HepG2 (cell line): Measurements from ENCODE around the gene WNT3. TPM values are rescaled to one million over a fixed set of nuclear protein-coding genes. Genes with fewer than 3 reads are reported as not detected.

ENCODE experiments used
- CEBPG ChIP-seq: IDR thresholded peaks from 2 replicates; pipeline ENCODE4 v1.6.1; 2016
- CHD4 ChIP-seq: fragments of 200-600 bp; sonication (generic); IDR thresholded peaks from 2 replicates; pipeline ENCODE4 v1.7.0; 2017; ENCODE audit warnings: mild to moderate bottlenecking, low read length, borderline replicate concordance
- FOXP4 ChIP-seq: sonication (generic); formaldehyde crosslinking; IDR thresholded peaks from 2 replicates; pipeline ENCODE4 v1.4.0; 2020; ENCODE audit warnings: missing genetic modification reagents
- HOMEZ ChIP-seq: IDR thresholded peaks from 2 replicates; pipeline ENCODE4 v1.6.1; 2016; ENCODE audit warnings: low read depth
- JDP2 ChIP-seq: sonication (generic); formaldehyde crosslinking; IDR thresholded peaks from 2 replicates; pipeline ENCODE4 v1.8.1; 2022; ENCODE audit warnings: missing genetic modification reagents, borderline replicate concordance
- JUNB ChIP-seq: sonication (generic); formaldehyde crosslinking; IDR thresholded peaks from 2 replicates; pipeline ENCODE4 v1.8.0; 2022; ENCODE audit warnings: missing genetic modification reagents, mild to moderate bottlenecking, borderline replicate concordance
- KLF12 ChIP-seq: sonication (generic); formaldehyde crosslinking; IDR thresholded peaks from 2 replicates; pipeline ENCODE4 v1.4.0; 2020; ENCODE audit warnings: missing genetic modification reagents, borderline replicate concordance
- MEF2D ChIP-seq: sonication (generic); formaldehyde crosslinking; IDR thresholded peaks from 2 replicates; pipeline ENCODE4 v1.5.1; 2020; ENCODE audit warnings: mild to moderate bottlenecking, missing genetic modification reagents
- NFE2L2 ChIP-seq: fragments of 150-350 bp; IDR thresholded peaks from 2 replicates; pipeline ENCODE4 v1.6.1; 2014; ENCODE audit warnings: low read length
- NR0B2 ChIP-seq: sonication (generic); formaldehyde crosslinking; IDR thresholded peaks from 2 replicates; pipeline ENCODE4 v1.4.0; 2020; ENCODE audit warnings: mild to moderate bottlenecking, missing genetic modification reagents
- POGK ChIP-seq: sonication (generic); formaldehyde crosslinking; conservative IDR thresholded peaks from 2 replicates; pipeline ENCODE4 v1.8.0; 2022; ENCODE audit warnings: mild to moderate bottlenecking, moderate library complexity, missing genetic modification reagents
- SALL2 ChIP-seq: sonication (generic); formaldehyde crosslinking; IDR thresholded peaks from 2 replicates; pipeline ENCODE4 v1.8.1; 2023; ENCODE audit warnings: mild to moderate bottlenecking, missing genetic modification reagents, inconsistent platforms
- SMAD3 ChIP-seq: sonication (generic); formaldehyde crosslinking; IDR thresholded peaks from 2 replicates; pipeline ENCODE4 v1.4.0; 2020; ENCODE audit warnings: missing genetic modification reagents
- SMAD9 ChIP-seq: sonication (generic); formaldehyde crosslinking; IDR thresholded peaks from 2 replicates; pipeline ENCODE4 v1.5.1; 2020; ENCODE audit warnings: mild to moderate bottlenecking, missing genetic modification reagents
- SMARCC2 ChIP-seq: fragments of 450-650 bp; IDR thresholded peaks from 2 replicates; pipeline ENCODE4 v1.6.1; 2017; ENCODE audit warnings: antibody characterized with exemption, mild to moderate bottlenecking
- STAG1 ChIP-seq: sonication (generic); formaldehyde crosslinking; IDR thresholded peaks from 2 replicates; pipeline ENCODE4 v1.4.0; 2020; ENCODE audit warnings: missing genetic modification reagents
- TAF1 ChIP-seq: sonication (generic); formaldehyde crosslinking; IDR thresholded peaks from 2 replicates; pipeline ENCODE4 v1.4.0; 2020; ENCODE audit warnings: missing genetic modification reagents
- ZFY ChIP-seq: sonication (generic); formaldehyde crosslinking; IDR thresholded peaks from 2 replicates; pipeline ENCODE4 v1.4.0; 2020; ENCODE audit warnings: missing genetic modification reagents
- ZNF33A ChIP-seq: sonication (generic); formaldehyde crosslinking; IDR thresholded peaks from 2 replicates; pipeline ENCODE4 v1.5.1; 2020; ENCODE audit warnings: missing genetic modification reagents, mild to moderate bottlenecking, moderate library complexity, borderline replicate concordance
- ZNF33B ChIP-seq: sonication (generic); formaldehyde crosslinking; IDR thresholded peaks from 2 replicates; pipeline ENCODE4 v1.5.1; 2020; ENCODE audit warnings: mild to moderate bottlenecking, missing genetic modification reagents
- ZNF354B ChIP-seq: sonication (generic); formaldehyde crosslinking; IDR thresholded peaks from 2 replicates; pipeline ENCODE4 v1.8.0; 2022; ENCODE audit warnings: mild to moderate bottlenecking, missing genetic modification reagents
- ZNF432 ChIP-seq: sonication (generic); formaldehyde crosslinking; IDR thresholded peaks from 2 replicates; pipeline ENCODE4 v1.5.0; 2020; ENCODE audit warnings: missing genetic modification reagents, mild to moderate bottlenecking, borderline replicate concordance
- ZNF572 ChIP-seq: sonication (generic); formaldehyde crosslinking; IDR thresholded peaks from 2 replicates; pipeline ENCODE4 v1.5.1; 2020; ENCODE audit warnings: mild to moderate bottlenecking, missing genetic modification reagents
- ZNF580 ChIP-seq: IDR thresholded peaks from 2 replicates; pipeline ENCODE4 v1.6.1; 2016; ENCODE audit warnings: low read depth, borderline replicate concordance
- ZNF674 ChIP-seq: sonication (generic); formaldehyde crosslinking; IDR thresholded peaks from 2 replicates; pipeline ENCODE4 v1.5.0; 2020; ENCODE audit warnings: low read depth, mild to moderate bottlenecking, missing genetic modification reagents
- ZNF83 ChIP-seq: sonication (generic); formaldehyde crosslinking; IDR thresholded peaks from 2 replicates; pipeline ENCODE4 v1.4.0; 2020; ENCODE audit warnings: missing genetic modification reagents, mild to moderate bottlenecking, borderline replicate concordance
- ZNF839 ChIP-seq: sonication (generic); formaldehyde crosslinking; IDR thresholded peaks from 2 replicates; pipeline ENCODE4 v1.4.0; 2020; ENCODE audit warnings: missing genetic modification reagents, mild to moderate bottlenecking, borderline replicate concordance
- polyA plus RNA-seq, 8 experiments: library from polyadenylated mRNA; depleted of rRNA in 3 of 8; stranded (reverse) in 7 of 8; unstranded in 1 of 8; fragments of >200 nt; fragmentation: Illumina TruSeq in 4 of 8; extraction: Trizol in 4 of 8; gene quantifications; 2 replicates each; pipeline versions ENCODE4 v1.2.1 to v1.2.3, GENCODE V29; 2011 to 2016; ENCODE audit warnings: low read depth in 4 of 8, missing spikeins in 1 of 8, mixed read lengths in 1 of 8; ENCODE audit not compliant: insufficient read depth in 1 of 8
- total RNA-seq, 5 experiments: library from RNA; depleted of rRNA; stranded (reverse); fragments of >200 nt; fragmentation: Illumina TruSeq; extraction: Trizol; gene quantifications; 2 replicates each; pipeline ENCODE4 v1.2.3, GENCODE V29; 2016; ENCODE audit warnings: low read depth in 1 of 5

The WNT3 gene
- total and polyA plus RNA-seq, 2 of the 13 experiments (the other 11 are each of a cell fraction or from before 2014, with no cell fraction given): 8.5 to 10.3 TPM

GRCh38 chr17:46770439-46770817 is 48.1 kb downstream of the WNT3 start (continued):
- TF ChIP-seq NR0B2 (CRISPR knock-in tag) (no peak), ZFY (CRISPR knock-in tag) (no peak), ZNF33A (CRISPR knock-in tag) (no peak), CHD4 (no peak), TAF1 (peak; percentile 14; the same call in 1 of the 2 replicates), SMARCC2 (no peak), NFE2L2 (no peak), ZNF432 (CRISPR knock-in tag) (no peak), ZNF674 (CRISPR knock-in tag) (no peak), CEBPG (CRISPR knock-in tag) (no peak; the same call in 1 of the 2 replicates), FOXP4 (CRISPR knock-in tag) (peak; percentile 30; the same call in 1 of the 2 replicates), JDP2 (CRISPR knock-in tag) (no peak), ZNF572 (CRISPR knock-in tag) (no peak), POGK (CRISPR knock-in tag) (peak; percentile 11; the same call in 1 of the 2 replicates), ZNF33B (CRISPR knock-in tag) (0 out of 2 replicates have a peak, but pooled peaks have one; percentile 49), ZNF354B (CRISPR knock-in tag) (no peak), STAG1 (no peak), JUNB (CRISPR knock-in tag) (no peak), SMAD3 (CRISPR knock-in tag) (no peak), SMAD9 (CRISPR knock-in tag) (0 out of 2 replicates have a peak, but pooled peaks have one; percentile 89), ZNF83 (CRISPR knock-in tag) (no peak), MEF2D (peak; percentile 61; the same call in 1 of the 2 replicates), KLF12 (CRISPR knock-in tag) (no peak), ZNF839 (no peak), HOMEZ (CRISPR knock-in tag) (no peak), SALL2 (peak; percentile 12; the same call in 1 of the 2 replicates), ZNF580 (CRISPR knock-in tag) (no peak; the same call in 1 of the 2 replicates)
